Transverse colon (tissue), 4 donors: ENCODE results near the gene SLC2A9. TPM values are rescaled to one million over a fixed set of nuclear protein-coding genes. Genes with fewer than 3 reads are reported as not detected.

Experiments used
- DNase-seq: peaks from one replicate; pipeline ENCODE4 v3.0.0-alpha.2; 2019
- H3K27ac ChIP-seq, 4 donors: fragments of 200-600 bp; sonication (generic); 2 replicates each; pipeline ENCODE4 v1.5.1; 2016 to 2018; ENCODE audit warnings: inconsistent platforms in 4 of 4
- H3K27me3 ChIP-seq: fragments of 200-600 bp; sonication (generic); 2 replicates; pipeline ENCODE4 v1.5.1; 2017; ENCODE audit warnings: inconsistent platforms
- H3K36me3 ChIP-seq, 4 donors: fragments of 200-600 bp; sonication (generic); 2 replicates each; pipeline ENCODE4 v1.5.1; 2017 to 2019; ENCODE audit warnings: inconsistent platforms in 4 of 4
- H3K4me1 ChIP-seq, 4 donors: fragments of 200-600 bp; sonication (generic); 2 replicates each; pipeline ENCODE4 v1.5.1; 2017 to 2020; ENCODE audit warnings: inconsistent platforms in 4 of 4
- H3K4me3 ChIP-seq, 4 donors: fragments of 200-600 bp; sonication (generic); 1 replicate in 1 of 4; 2 replicates in 3 of 4; pipeline versions ENCODE4 v1.5.1 to v1.6.1; 2017 to 2019; ENCODE audit warnings: inconsistent platforms in 4 of 4
- H3K9me3 ChIP-seq, 2 donors: fragments of 200-600 bp; sonication (generic); 2 replicates each; pipeline ENCODE4 v1.5.1; 2017 to 2019; ENCODE audit warnings: inconsistent platforms in 2 of 2
- CTCF ChIP-seq, 5 experiments: fragments of 200-600 bp in 3 of 5; fragments of 450-650 bp in 2 of 5; sonication (generic) in 3 of 5; IDR thresholded peaks; 1 replicate in 2 of 5; 2 replicates in 3 of 5; pipeline ENCODE4 v1.5.1; 2016 to 2017; ENCODE audit warnings: antibody characterized with exemption in 5 of 5, inconsistent platforms in 3 of 5, mild to moderate bottlenecking in 2 of 5, moderate library complexity in 1 of 5
- EP300 ChIP-seq: sonication (generic); formaldehyde crosslinking; IDR thresholded peaks from one replicate; pipeline ENCODE4 v1.6.1; 2017; ENCODE audit warnings: antibody characterized with exemption, low read depth
- POLR2A ChIP-seq: fragments of 450-650 bp; IDR thresholded peaks from one replicate; pipeline ENCODE4 v1.6.1; 2016; ENCODE audit warnings: antibody characterized with exemption, mild to moderate bottlenecking, moderate library complexity
- POLR2AphosphoS5 ChIP-seq, 3 donors: sonication (generic); formaldehyde crosslinking; IDR thresholded peaks; one replicate each; pipeline ENCODE4 v1.6.1; 2016; ENCODE audit warnings: antibody characterized with exemption in 3 of 3
- WGBS, 2 donors: methylation state at CpG; one replicate each; pipeline ENCODE4 v1.1.5; 2018; ENCODE audit warnings: low coverage in 1 of 2; 5-methylcytosine and 5-hydroxymethylcytosine counted together
- in situ Hi-C, 4 donors: fragments of 200-750 bp; cut with MboI; loops; one replicate each; pipeline versions ENCODE4 v1.15.0 to v1.15.1; 2017; ENCODE audit warnings: low sequenced_read_pairs in 3 of 4, low pct_ligation_motif_present in 1 of 4, low pct_unique_long_range_greater_than_20kb in 1 of 4
- intact Hi-C: fragments of 100-400 bp; cut with DNase I; formaldehyde crosslinking; loops from one replicate; pipeline ENCODE4 v1.15.1; 2023; ENCODE audit warnings: low total_unique reads
- total RNA-seq, 4 donors: library from RNA; depleted of rRNA; stranded (reverse); fragments of >200 nt; gene quantifications; one replicate each; pipeline ENCODE4 v1.1.0, GENCODE V29; 2016

The SLC2A9 gene
- total RNA-seq, 4 donors from 2014 or later = 2.2 to 4.0 (median 3.4) TPM; not detected in 1

- 93% methylated on average over 5 of the region's 5 CpGs; no CpG with 5 or more reads in 1 of the 2 donors for WGBS, 2 donors
- Histone ChIP-seq H3K27ac (no peak overlapping the region), H3K27me3 (no peaks in the 10 kb centered on the region), H3K9me3 (no peaks in the 10 kb centered on the region), H3K4me3 (no peak overlapping the region), H3K4me1 (no peaks in the 10 kb centered on the region), H3K36me3 (no peaks in the 10 kb centered on the region)
- in situ Hi-C loops = no loop called here
- intact Hi-C loops = no loop called here
- DNase-seq = no peak
- TF ChIP-seq POLR2AphosphoS5 (IDR thresholded peaks at IDR 0.05) (no peak), EP300 (no peak), CTCF (IDR thresholded peaks at IDR 0.05) (no peak), POLR2A (no peak)
Measured at GRCh38 chr4:9929111-9929510, 92.2 kb downstream of the SLC2A9 start.

GRCh38 chr4:9927341-9928007, 93.8 kb downstream of the SLC2A9 start:
- Histone ChIP-seq H3K36me3 (no peaks in the 10 kb centered on the region), H3K4me3 (no peak overlapping the region), H3K4me1 (no peaks in the 10 kb centered on the region), H3K27me3 (no peaks in the 10 kb centered on the region), H3K9me3 (no peaks in the 10 kb centered on the region), H3K27ac (no peak overlapping the region)
- intact Hi-C loops = no loop called here
- 79 to 84% methylated on average over 5 to 10 of the region's 10 CpGs for WGBS, 2 donors
- in situ Hi-C loops = no loop called here
- no peak for TF ChIP-seq POLR2A
- no peak for TF ChIP-seq EP300
- TF ChIP-seq POLR2AphosphoS5 (IDR thresholded peaks at IDR 0.05) = no peak
- no peak for TF ChIP-seq CTCF (IDR thresholded peaks at IDR 0.05)
- DNase-seq = no peak

- no peaks in the 10 kb centered on the region for H3K36me3 ChIP-seq
- no peak for DNase-seq
- WGBS, 2 donors = 99% methylated on average over 3 of the region's 3 CpGs; no CpG with 5 or more reads in 1 of the 2 donors
- no peak overlapping the region for H3K27ac ChIP-seq
- H3K4me1 ChIP-seq = no peaks in the 10 kb centered on the region
- intact Hi-C loops (no loop called here), in situ Hi-C loops (no loop called here)
- TF ChIP-seq EP300 = no peak
- no peak for TF ChIP-seq POLR2A
- TF ChIP-seq POLR2AphosphoS5 (IDR thresholded peaks at IDR 0.05) = no peak
- TF ChIP-seq CTCF (IDR thresholded peaks at IDR 0.05) = no peak
- no peaks in the 10 kb centered on the region for H3K9me3 ChIP-seq
- H3K4me3 ChIP-seq = no peak overlapping the region
- H3K27me3 ChIP-seq = no peaks in the 10 kb centered on the region
Measured at GRCh38 chr4:9926586-9926985, 94.7 kb downstream of the SLC2A9 start.

GRCh38 chr4:9925750-9926439, 95.4 kb downstream of the SLC2A9 start:
- H3K36me3 ChIP-seq = no peaks in the 10 kb centered on the region
- H3K4me1 ChIP-seq = no peaks in the 10 kb centered on the region
- in situ Hi-C loops = no loop called here
- no peaks in the 10 kb centered on the region for H3K9me3 ChIP-seq
- no peaks in the 10 kb centered on the region for H3K27me3 ChIP-seq
- no peak overlapping the region for H3K4me3 ChIP-seq
- no peak overlapping the region for H3K27ac ChIP-seq
- no peak for DNase-seq
- WGBS, 2 donors = 94% methylated on average over 4 of the region's 8 CpGs; no CpG with 5 or more reads in 1 of the 2 donors
- intact Hi-C loops = no loop called here
- TF ChIP-seq POLR2AphosphoS5 (IDR thresholded peaks at IDR 0.05) = no peak
- no peak for TF ChIP-seq POLR2A
